Activated gamma-delta T cell treated with anti-CD3 and anti-CD28 coated beads, Interleukin-2, amount 50 U/mL, for 16 hours (primary cell): Measurements from ENCODE around the gene ZKSCAN3.
A peak's percentile ranks its signal among the peaks of the same experiment; 100 is the strongest.
"Not testable (repeated sequence)": the region's sequence is repeated elsewhere in the genome, so short reads cannot be mapped to it uniquely, and the experiment has no call there.

Source experiments
- DNase-seq: peaks from one replicate; pipeline ENCODE4 v3.0.0-alpha.2; 2020; ENCODE audit warnings: low read depth

The ZKSCAN3 gene

GRCh38 chr6:28349892-28350737, at the start of gene ZKSCAN3:
Gene ZKSCAN3, plus strand, starts transcription at chr6:28349947. Its CDS starts 9,640 bp downstream, at chr6:28359587.
- peak; percentile 73 for DNase-seq

- no peak for DNase-seq
Measured at GRCh38 chr6:28303570-28303969, 46.2 kb upstream of the ZKSCAN3 start.

- DNase-seq = not testable (repeated sequence)
Measured at GRCh38 chr6:28306363-28306762, 43.4 kb upstream of the ZKSCAN3 start.

- DNase-seq = no peak
Measured at GRCh38 chr6:28311139-28311823, 38.5 kb upstream of the ZKSCAN3 start.

GRCh38 chr6:28312939-28313338, 36.8 kb upstream of the ZKSCAN3 start:
- no peak for DNase-seq

- no peak for DNase-seq
Measured at GRCh38 chr6:28315628-28316027, 34.1 kb upstream of the ZKSCAN3 start.

- not testable (repeated sequence) for DNase-seq
Measured at GRCh38 chr6:28317866-28318265, 31.9 kb upstream of the ZKSCAN3 start.

- DNase-seq = no peak
Measured at GRCh38 chr6:28322661-28323060, 27.1 kb upstream of the ZKSCAN3 start.

- no peak for DNase-seq
Measured at GRCh38 chr6:28323813-28324424, 25.8 kb upstream of the ZKSCAN3 start.

GRCh38 chr6:28326371-28326948, 23.3 kb upstream of the ZKSCAN3 start:
- no peak for DNase-seq

GRCh38 chr6:28330041-28330440, 19.7 kb upstream of the ZKSCAN3 start:
- DNase-seq = no peak

- DNase-seq = no peak
Measured at GRCh38 chr6:28333047-28333446, 16.7 kb upstream of the ZKSCAN3 start.

GRCh38 chr6:28333599-28334018, 16.1 kb upstream of the ZKSCAN3 start:
- no peak for DNase-seq

- DNase-seq = no peak
Measured at GRCh38 chr6:28334286-28335039, 15.3 kb upstream of the ZKSCAN3 start.

GRCh38 chr6:28335040-28335563, 14.6 kb upstream of the ZKSCAN3 start:
- DNase-seq = no peak

GRCh38 chr6:28335564-28336283, 14.0 kb upstream of the ZKSCAN3 start, which contains the start of gene ZSCAN31:
Gene ZSCAN31, minus strand, starts transcription at chr6:28336148. Its CDS starts 6,465 bp downstream, at chr6:28329683.
- DNase-seq = peak; percentile 60

- no peak for DNase-seq
Measured at GRCh38 chr6:28336284-28337120, 13.2 kb upstream of the ZKSCAN3 start.

GRCh38 chr6:28337121-28337520, 12.6 kb upstream of the ZKSCAN3 start:
- no peak for DNase-seq

GRCh38 chr6:28340310-28341095, 9.2 kb upstream of the ZKSCAN3 start:
- no peak for DNase-seq
